Thoracic aorta (tissue), 2 donors: ENCODE data around the gene CLASP1. TPM values are rescaled to one million over a fixed set of nuclear protein-coding genes. Genes with fewer than 3 reads are reported as not detected.
A peak's percentile ranks its signal among the peaks of the same experiment; 100 is the strongest.

Experiments
- ATAC-seq: fragments of 150-250 bp; one replicate; pipeline ENCODE4 v1.8.0; 2017; ENCODE audit warnings: low read depth; ENCODE audit not compliant: insufficient number of reproducible peaks, low FRiP score
- DNase-seq: peaks from one replicate; pipeline ENCODE4 v3.0.0-alpha.2; 2020; ENCODE audit warnings: low spot score
- H3K27ac ChIP-seq, 2 donors: fragments of 200-600 bp; sonication (generic); 1 replicate in 1 of 2; 2 replicates in 1 of 2; pipeline ENCODE4 v1.5.1; 2016; ENCODE audit warnings: mild to moderate bottlenecking in 2 of 2, moderate library complexity in 2 of 2
- H3K27me3 ChIP-seq: fragments of 200-600 bp; sonication (generic); replicated peaks from 2 replicates; pipeline ENCODE4 v1.6.0; 2016; ENCODE audit warnings: mild to moderate bottlenecking; ENCODE audit not compliant: insufficient read depth
- H3K36me3 ChIP-seq: fragments of 200-600 bp; sonication (generic); one replicate; pipeline ENCODE4 v1.5.1; 2016
- H3K4me1 ChIP-seq, 2 donors: fragments of 200-600 bp; sonication (generic); 1 replicate in 1 of 2; 2 replicates in 1 of 2; pipeline versions ENCODE4 v1.5.1 to v1.6.0; 2016; ENCODE audit warnings: low read depth in 2 of 2, mild to moderate bottlenecking in 1 of 2; ENCODE audit not compliant: control insufficient read depth in 1 of 2
- H3K4me3 ChIP-seq: fragments of 200-600 bp; sonication (generic); 2 replicates; pipeline ENCODE4 v1.5.1; 2016; ENCODE audit warnings: mild to moderate bottlenecking
- H3K9me3 ChIP-seq: fragments of 200-600 bp; sonication (generic); 2 replicates; pipeline ENCODE4 v1.5.1; 2016
- total RNA-seq, 2 donors: library from RNA; depleted of rRNA; stranded (reverse); fragments of >200 nt; gene quantifications; one replicate each; pipeline versions ENCODE4 v1.1.0 to v1.2.3, GENCODE V29; 2016
- TF ChIP-seq, protein P1 (sequence below): fragments of 200-600 bp; sonication (generic); IDR thresholded peaks from one replicate; pipeline ENCODE4 v1.5.1; 2019; ENCODE audit warnings: antibody characterized with exemption

Gene CLASP1
- total RNA-seq, 2 donors from 2014 or later: 69.7 to 113 TPM

DNA sequence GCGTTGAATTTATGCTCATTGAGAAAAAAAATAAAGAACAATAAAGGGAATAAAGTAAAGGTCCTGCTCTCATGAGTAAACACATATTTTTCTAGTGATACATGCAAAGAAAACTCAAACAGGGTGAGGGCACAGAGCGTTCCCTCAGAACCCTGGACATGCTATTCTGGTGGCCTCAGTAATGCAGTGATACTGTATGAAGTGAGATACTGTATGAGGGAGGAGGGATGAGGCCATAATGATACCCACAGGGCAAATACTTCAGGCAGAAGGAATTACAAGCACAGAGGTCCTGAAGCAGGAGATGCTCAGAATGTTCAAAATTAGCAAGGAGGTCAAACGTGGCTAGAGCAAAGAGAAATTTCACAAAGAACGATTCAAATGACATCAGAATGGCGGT is 147.0 kb downstream of the CLASP1 start:
- no peaks in the 10 kb centered on the region for H3K36me3 ChIP-seq
- ATAC-seq (no peak), DNase-seq (no peak)
- no peak overlapping the region for H3K4me3 ChIP-seq
- TF ChIP-seq, protein P1, sequence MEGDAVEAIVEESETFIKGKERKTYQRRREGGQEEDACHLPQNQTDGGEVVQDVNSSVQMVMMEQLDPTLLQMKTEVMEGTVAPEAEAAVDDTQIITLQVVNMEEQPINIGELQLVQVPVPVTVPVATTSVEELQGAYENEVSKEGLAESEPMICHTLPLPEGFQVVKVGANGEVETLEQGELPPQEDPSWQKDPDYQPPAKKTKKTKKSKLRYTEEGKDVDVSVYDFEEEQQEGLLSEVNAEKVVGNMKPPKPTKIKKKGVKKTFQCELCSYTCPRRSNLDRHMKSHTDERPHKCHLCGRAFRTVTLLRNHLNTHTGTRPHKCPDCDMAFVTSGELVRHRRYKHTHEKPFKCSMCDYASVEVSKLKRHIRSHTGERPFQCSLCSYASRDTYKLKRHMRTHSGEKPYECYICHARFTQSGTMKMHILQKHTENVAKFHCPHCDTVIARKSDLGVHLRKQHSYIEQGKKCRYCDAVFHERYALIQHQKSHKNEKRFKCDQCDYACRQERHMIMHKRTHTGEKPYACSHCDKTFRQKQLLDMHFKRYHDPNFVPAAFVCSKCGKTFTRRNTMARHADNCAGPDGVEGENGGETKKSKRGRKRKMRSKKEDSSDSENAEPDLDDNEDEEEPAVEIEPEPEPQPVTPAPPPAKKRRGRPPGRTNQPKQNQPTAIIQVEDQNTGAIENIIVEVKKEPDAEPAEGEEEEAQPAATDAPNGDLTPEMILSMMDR: no peak
- peak overlapping the region in 1 of 2 donors; percentile 16 for H3K27ac ChIP-seq
- H3K4me1 ChIP-seq: peaks cover 3 to 31% of the 10 kb centered on the region in 2 donors
- no peaks in the 10 kb centered on the region for H3K9me3 ChIP-seq
- no peaks in the 10 kb centered on the region for H3K27me3 ChIP-seq

DNA sequence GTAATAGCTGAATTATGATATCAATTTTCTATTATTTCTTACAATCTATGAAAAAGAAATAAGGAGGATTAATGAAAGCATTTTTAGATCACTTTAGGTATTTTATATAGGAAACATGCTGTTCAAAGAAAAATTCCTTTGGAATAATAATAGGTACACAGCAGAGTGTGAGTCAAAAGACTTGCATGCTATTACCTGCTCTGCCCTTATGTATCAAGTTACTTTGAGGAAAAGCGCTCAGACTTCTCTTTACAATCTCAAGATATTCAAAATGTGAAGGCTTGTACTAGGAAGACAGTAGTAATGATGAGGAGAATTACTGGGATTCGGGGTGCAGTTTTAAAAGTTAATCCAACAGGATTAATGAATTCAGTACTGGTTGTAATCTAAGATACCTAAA is 147.7 kb downstream of the CLASP1 start:
- DNase-seq (no peak), ATAC-seq (no peak)
- Histone ChIP-seq H3K27ac (peak overlapping the region in 1 of 2 donors; percentile 16), H3K36me3 (peaks cover under 1% of the 10 kb centered on the region), H3K27me3 (no peaks in the 10 kb centered on the region), H3K4me1 (peaks cover 3 to 31% of the 10 kb centered on the region in 2 donors), H3K9me3 (no peaks in the 10 kb centered on the region), H3K4me3 (no peak overlapping the region)
- TF ChIP-seq, protein P1: no peak

DNA sequence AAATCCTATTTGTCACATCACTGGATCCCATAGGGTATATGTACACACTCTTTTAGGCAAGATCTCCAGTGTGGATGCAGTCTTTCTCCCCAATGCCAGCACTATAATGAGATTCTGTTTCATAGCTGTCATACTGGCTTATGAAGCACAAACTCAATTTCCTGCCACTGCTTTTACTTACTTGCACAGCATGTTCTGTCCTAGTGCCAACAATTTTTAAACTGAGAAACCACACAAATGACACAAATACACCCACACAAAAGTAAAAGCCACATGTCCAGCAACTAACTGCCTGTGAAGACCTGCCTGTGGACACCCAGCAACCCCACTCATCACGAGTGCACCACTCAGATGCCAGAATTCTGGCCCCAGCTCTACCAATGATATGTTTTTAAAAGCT is 148.2 kb downstream of the CLASP1 start:
- ATAC-seq (no peak), DNase-seq (no peak)
- Histone ChIP-seq H3K36me3 (peaks cover 2% of the 10 kb centered on the region), H3K27me3 (no peaks in the 10 kb centered on the region), H3K4me1 (peaks cover 3 to 31% of the 10 kb centered on the region in 2 donors), H3K27ac (peak overlapping the region in 1 of 2 donors; percentile 29), H3K4me3 (no peak overlapping the region), H3K9me3 (no peaks in the 10 kb centered on the region)
- TF ChIP-seq, protein P1: no peak

DNA sequence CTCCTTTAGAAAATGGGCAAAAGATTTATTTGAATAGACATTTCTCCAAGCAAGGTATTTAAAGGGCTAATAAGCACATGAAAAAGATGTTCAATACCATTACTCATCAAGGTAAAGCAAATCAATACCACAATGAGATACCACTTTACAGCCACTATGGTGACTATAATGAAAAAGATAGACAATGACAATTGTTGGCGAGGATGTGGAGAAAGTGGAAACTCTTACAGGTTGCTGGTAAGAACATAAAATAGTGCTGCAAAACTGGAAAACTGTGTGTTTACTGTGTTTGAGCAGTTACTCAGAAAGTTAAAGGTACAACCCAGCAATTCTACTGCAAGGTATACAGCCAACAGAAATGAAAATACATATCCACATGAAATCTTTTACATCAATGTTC is 150.5 kb downstream of the CLASP1 start:
- ATAC-seq: no peak

DNA sequence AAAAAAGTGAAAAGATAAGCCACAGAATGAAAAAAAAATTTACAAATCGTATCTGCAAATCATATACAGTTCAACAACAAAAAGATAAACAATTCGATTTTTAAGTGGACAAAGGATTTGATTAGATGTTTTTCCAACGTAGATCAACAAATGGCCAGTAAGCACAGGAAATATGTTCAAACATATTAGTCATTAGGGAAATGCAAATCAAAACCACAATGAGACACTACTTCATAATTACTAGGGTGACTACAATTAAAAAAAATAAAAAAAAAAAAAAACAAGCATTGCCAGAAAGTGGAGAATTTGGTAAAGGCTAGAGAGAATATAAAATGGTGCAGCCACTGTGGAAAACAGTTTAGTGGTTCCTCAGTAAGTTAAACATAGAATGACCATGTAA is 156.9 kb downstream of the CLASP1 start:
- ATAC-seq (no peak), DNase-seq (no peak)
- Histone ChIP-seq H3K27me3 (no peaks in the 10 kb centered on the region), H3K4me1 (peaks cover 5 to 7% of the 10 kb centered on the region in 2 donors), H3K36me3 (peaks cover 2% of the 10 kb centered on the region), H3K4me3 (no peak overlapping the region), H3K9me3 (no peaks in the 10 kb centered on the region), H3K27ac (no peak overlapping the region)
- TF ChIP-seq, protein P1: no peak

More for the DNA sequence above, 150.5 kb downstream of the CLASP1 start:
- Histone ChIP-seq H3K4me3 (no peak overlapping the region), H3K4me1 (peaks cover 0 to 21% of the 10 kb centered on the region in 2 donors), H3K27ac (no peak overlapping the region), H3K27me3 (no peaks in the 10 kb centered on the region), H3K9me3 (no peaks in the 10 kb centered on the region), H3K36me3 (peaks cover 2% of the 10 kb centered on the region)
- no peak for DNase-seq
- TF ChIP-seq, protein P1: no peak
